ENCODE data around the gene DHDH.

GRCh38 chr19:48963371-48964204 is 30.1 kb downstream of the DHDH start:
- no peak for TF ChIP-seq CTCF (IDR thresholded peaks at IDR 0.05)
- peak in 2 of 4 donors; percentile 16 to 71 for TF ChIP-seq POLR2A (IDR thresholded peaks at IDR 0.05)
- TF ChIP-seq POLR2AphosphoS5 (IDR thresholded peaks at IDR 0.05) = peak; percentile 63 to 82
- peak in 2 of 4 donors; percentile 25 to 81 for TF ChIP-seq EP300 (IDR thresholded peaks at IDR 0.05)

All from upper lobe of left lung (tissue), 4 donors.